Suprapubic skin (tissue), 3 donors: Measurements from ENCODE around the gene ZNF540.

Experiments used
- CTCF ChIP-seq, 2 donors: fragments of 200-600 bp in 1 of 2; fragments of 450-650 bp in 1 of 2; sonication (generic) in 1 of 2; IDR thresholded peaks; one replicate each; pipeline ENCODE4 v1.5.1; 2016 to 2019; ENCODE audit warnings: antibody characterized with exemption in 2 of 2, mild to moderate bottlenecking in 1 of 2, moderate library complexity in 1 of 2
- EP300 ChIP-seq: sonication (generic); formaldehyde crosslinking; IDR thresholded peaks from one replicate; pipeline ENCODE4 v1.6.1; 2017; ENCODE audit warnings: antibody characterized with exemption
- POLR2A ChIP-seq, 2 donors: fragments of 450-650 bp; IDR thresholded peaks; one replicate each; pipeline ENCODE4 v1.6.1; 2017; ENCODE audit warnings: antibody characterized with exemption in 2 of 2, mild to moderate bottlenecking in 2 of 2, moderate library complexity in 2 of 2

- TF ChIP-seq CTCF (IDR thresholded peaks at IDR 0.05): no peak
- TF ChIP-seq POLR2A (IDR thresholded peaks at IDR 0.05): no peak
- no peak for TF ChIP-seq EP300
Measured at GRCh38 chr19:37551129-37551993, 43.3 kb upstream of the ZNF540 start.
